ENCODE measurements around the gene LHX2. TPM values are rescaled to one million over a fixed set of nuclear protein-coding genes. Genes with fewer than 3 reads are reported as not detected.

Gene LHX2
- polyA plus RNA-seq, 1 donor: 2.0 TPM

- DNase-seq: no peak
Observed at GRCh38 chr9:124035001-124035650, 23.6 kb downstream of the LHX2 start.

GRCh38 chr9:124036578-124036977 is 25.0 kb downstream of the LHX2 start:
- no peak for DNase-seq

- no peak for DNase-seq
Observed at GRCh38 chr9:124037790-124038189, 26.2 kb downstream of the LHX2 start.

GRCh38 chr9:124038239-124038638 is 26.7 kb downstream of the LHX2 start:
- no peak for DNase-seq

GRCh38 chr9:124038790-124039633 is 27.4 kb downstream of the LHX2 start:
- DNase-seq: no peak

- DNase-seq: no peak
Observed at GRCh38 chr9:124040186-124040931, 28.8 kb downstream of the LHX2 start.

GRCh38 chr9:124040935-124041816 is 29.6 kb downstream of the LHX2 start:
- no peak for DNase-seq

GRCh38 chr9:124041817-124042116 is 30.2 kb downstream of the LHX2 start:
- no peak for DNase-seq

GRCh38 chr9:124042201-124042721 is 30.7 kb downstream of the LHX2 start:
- no peak for DNase-seq

GRCh38 chr9:124044448-124044847 is 32.9 kb downstream of the LHX2 start:
- no peak for DNase-seq

GRCh38 chr9:124045076-124045829 is 33.7 kb downstream of the LHX2 start:
- DNase-seq: no peak

- DNase-seq: no peak
Observed at GRCh38 chr9:124045830-124046177, 34.2 kb downstream of the LHX2 start.

- DNase-seq: no peak
Observed at GRCh38 chr9:124046189-124046588, 34.6 kb downstream of the LHX2 start.

- no peak for DNase-seq
Observed at GRCh38 chr9:124047251-124047672, 35.7 kb downstream of the LHX2 start.

GRCh38 chr9:124050955-124051354 is 39.4 kb downstream of the LHX2 start:
- DNase-seq: no peak

- no peak for DNase-seq
Observed at GRCh38 chr9:124052401-124052800, 40.8 kb downstream of the LHX2 start.

GRCh38 chr9:124054582-124055227 is 43.1 kb downstream of the LHX2 start:
- DNase-seq: no peak

- no peak for DNase-seq
Observed at GRCh38 chr9:124060844-124061605, 49.5 kb downstream of the LHX2 start.

- DNase-seq: no peak
Observed at GRCh38 chr9:124062172-124062571, 50.6 kb downstream of the LHX2 start.
